Globus pallidus (tissue), 1 donor: ENCODE results near the gene INTS14.
"Not testable (repeated sequence)": the region's sequence is repeated elsewhere in the genome, so short reads cannot be mapped to it uniquely, and the experiment has no call there.

Source experiments
- DNase-seq: peaks from one replicate; pipeline ENCODE4 v3.0.0-alpha.2; 2015; ENCODE audit warnings: low spot score

Gene INTS14

GRCh38 chr15:65631503-65631902, 20.6 kb upstream of the INTS14 start:
- no peak for DNase-seq

GRCh38 chr15:65630760-65631159, 19.8 kb upstream of the INTS14 start:
- no peak for DNase-seq

- DNase-seq, result no peak
Measured at GRCh38 chr15:65629548-65629947, 18.6 kb upstream of the INTS14 start.

- DNase-seq, result no peak
Measured at GRCh38 chr15:65626856-65627255, 15.9 kb upstream of the INTS14 start.

GRCh38 chr15:65623103-65623502, 12.2 kb upstream of the INTS14 start:
- DNase-seq, result no peak

- no peak for DNase-seq
Measured at GRCh38 chr15:65621638-65622037, 10.7 kb upstream of the INTS14 start, which contains the start of gene SLC24A1. Gene SLC24A1, plus strand, starts transcription at chr15:65621938. Its CDS starts 2,143 bp downstream, at chr15:65624081.

- DNase-seq, result no peak
Measured at GRCh38 chr15:65620833-65621232, 9.9 kb upstream of the INTS14 start.

GRCh38 chr15:65619626-65620290, 8.8 kb upstream of the INTS14 start:
- DNase-seq, result no peak

- DNase-seq, result no peak
Measured at GRCh38 chr15:65618560-65619109, 7.7 kb upstream of the INTS14 start.

- DNase-seq, result not testable (repeated sequence)
Measured at GRCh38 chr15:65615887-65616286, 5.0 kb upstream of the INTS14 start.

- no peak for DNase-seq
Measured at GRCh38 chr15:65612949-65613744, 2.2 kb upstream of the INTS14 start.

- DNase-seq, result no peak
Measured at GRCh38 chr15:65612616-65612946, 1.6 kb upstream of the INTS14 start.

- no peak for DNase-seq
Measured at GRCh38 chr15:65611888-65612615, 1.1 kb upstream of the INTS14 start.

- DNase-seq, result no peak
Measured at GRCh38 chr15:65603559-65603958, 7.4 kb downstream of the INTS14 start.

- no peak for DNase-seq
Measured at GRCh38 chr15:65603134-65603533, 7.8 kb downstream of the INTS14 start.

- DNase-seq, result no peak
Measured at GRCh38 chr15:65599677-65600076, 11.3 kb downstream of the INTS14 start.

GRCh38 chr15:65598468-65598867, 12.5 kb downstream of the INTS14 start:
- no peak for DNase-seq

GRCh38 chr15:65595960-65596359, 15.0 kb downstream of the INTS14 start:
- DNase-seq, result peak; percentile 84

GRCh38 chr15:65587094-65587493, 23.8 kb downstream of the INTS14 start:
- DNase-seq, result no peak

- no peak for DNase-seq
Measured at GRCh38 chr15:65584241-65584640, 26.7 kb downstream of the INTS14 start.

- DNase-seq, result peak; percentile 9
Measured at GRCh38 chr15:65583701-65584100, 27.2 kb downstream of the INTS14 start.

- no peak for DNase-seq
Measured at GRCh38 chr15:65580287-65580686, 30.6 kb downstream of the INTS14 start.

- no peak for DNase-seq
Measured at GRCh38 chr15:65579762-65580161, 31.2 kb downstream of the INTS14 start.
